Caco-2 (cell line): ENCODE measurements around the gene FBXW4. TPM values are rescaled to one million over a fixed set of nuclear protein-coding genes. Genes with fewer than 3 reads are reported as not detected.

Experiments used
- BruUV-seq: library from RNA; stranded (reverse); fragments of 400-500 nt; replicated peaks from 2 replicates; lab custom pipeline; 2021; lab: Mats Ljungman, UMichigan
- CTCF ChIA-PET: fragments of 300-600 bp; sonication (Branson Sonifier 250); formaldehyde crosslinking; loops from one replicate; lab custom pipeline; 2022; ENCODE audit warnings: antibody characterized with exemption; lab: Charles Lee
- POLR2A ChIA-PET: fragments of 300-600 bp; sonication (Branson Sonifier 250); formaldehyde crosslinking; loops from one replicate; lab custom pipeline; 2022; ENCODE audit warnings: antibody characterized with exemption; lab: Charles Lee
- DNase-seq, 2 experiments: peaks; one replicate each; pipeline versions ENCODE4 v3.0.0 to v3.0.0-alpha.2; 2020 to 2022
- H3K27me3 ChIP-seq: replicated peaks from 2 replicates; pipeline ENCODE4 v1.6.0; 2011; ENCODE audit warnings: low read length; ENCODE audit not compliant: control insufficient read depth, insufficient read depth
- H3K36me3 ChIP-seq: 2 replicates; pipeline ENCODE4 v1.5.1; 2011; ENCODE audit warnings: low read length; ENCODE audit not compliant: control insufficient read depth, insufficient read depth
- H3K4me1 ChIP-seq: fragments of 250-450 bp; sonication (Bioruptor Pico); 2 replicates; pipeline ENCODE4 v1.5.1; 2020; ENCODE audit warnings: mild to moderate bottlenecking
- H3K4me3 ChIP-seq: 2 replicates; pipeline ENCODE4 v1.5.1; 2011; ENCODE audit warnings: low read depth, mild to moderate bottlenecking, control low read depth, low read length
- H3K9me3 ChIP-seq: fragments of 250-450 bp; sonication (Bioruptor Pico); 2 replicates; pipeline ENCODE4 v1.5.1; 2020; ENCODE audit warnings: mild to moderate bottlenecking, moderate library complexity
- H3K27ac Mint-ChIP-seq: one replicate; pipeline ENCODE4 v1.8.0; 2022; ENCODE audit warnings: mixed read lengths; ENCODE audit not compliant: unreplicated experiment
- H3K27me3 Mint-ChIP-seq: one replicate; pipeline ENCODE4 v1.8.0; 2022; ENCODE audit warnings: mixed read lengths; ENCODE audit not compliant: insufficient read depth, unreplicated experiment
- H3K36me3 Mint-ChIP-seq: one replicate; pipeline ENCODE4 v1.8.0; 2022; ENCODE audit warnings: mild to moderate bottlenecking, mixed read lengths; ENCODE audit not compliant: insufficient read depth, unreplicated experiment
- H3K4me1 Mint-ChIP-seq: one replicate; pipeline ENCODE4 v1.8.0; 2022; ENCODE audit warnings: low read depth, mixed read lengths; ENCODE audit not compliant: unreplicated experiment
- H3K4me3 Mint-ChIP-seq: one replicate; pipeline ENCODE4 v1.8.0; 2022; ENCODE audit warnings: mild to moderate bottlenecking, moderate library complexity, mixed read lengths; ENCODE audit not compliant: unreplicated experiment
- H3K9me3 Mint-ChIP-seq: one replicate; pipeline ENCODE4 v1.8.0; 2022; ENCODE audit warnings: mixed read lengths; ENCODE audit not compliant: unreplicated experiment
- intact Hi-C: fragments of 100-400 bp; cut with micrococcal nuclease; formaldehyde crosslinking; loops from one replicate; pipeline ENCODE4 v1.10.0; 2022; ENCODE audit not compliant: unreplicated experiment
- total RNA-seq: library from RNA; stranded (reverse); gene quantifications from 2 replicates; pipeline ENCODE4 v1.2.3, GENCODE V29; 2022
- TF ChIP-seq, protein P1 (sequence below), 2 experiments: fragments of 200-600 bp in 1 of 2; IDR thresholded peaks; 1 replicate in 1 of 2; 2 replicates in 1 of 2; pipeline versions ENCODE4 v1.5.1 to v1.8.0; 2011 to 2022; ENCODE audit warnings: antibody characterized with exemption in 1 of 2, control low read depth in 1 of 2, inconsistent platforms in 1 of 2, low read depth in 1 of 2, low read length in 1 of 2, mild to moderate bottlenecking in 1 of 2, moderate library complexity in 1 of 2; ENCODE audit not compliant: insufficient read depth in 1 of 2, severe bottlenecking in 1 of 2, unreplicated experiment in 1 of 2

FBXW4 gene
- total RNA-seq, 1 experiment from 2014 or later = 44.0 TPM

GRCh38 chr10:101672536-101672935 lies 22.4 kb downstream of the FBXW4 start:
- ChIA-PET POLR2A (no interaction called here), CTCF (no interaction called here)
- Mint-ChIP-seq H3K4me1 (peaks cover 6% of the 10 kb centered on the region), H3K27ac (no peak overlapping the region), H3K27me3 (no peaks in the 10 kb centered on the region), H3K36me3 (peaks cover 5% of the 10 kb centered on the region), H3K9me3 (peaks cover 13% of the 10 kb centered on the region), H3K4me3 (no peak overlapping the region)
- intact Hi-C loops = no loop called here
- no peaks in the 10 kb centered on the region for H3K27me3 ChIP-seq
- DNase-seq = no peak
- H3K9me3 ChIP-seq = 0 out of 2 replicates have a peak, but pooled peaks cover 4% of the 10 kb centered on the region
- no TSS peak for BruUV-seq
- TF ChIP-seq, protein P1, sequence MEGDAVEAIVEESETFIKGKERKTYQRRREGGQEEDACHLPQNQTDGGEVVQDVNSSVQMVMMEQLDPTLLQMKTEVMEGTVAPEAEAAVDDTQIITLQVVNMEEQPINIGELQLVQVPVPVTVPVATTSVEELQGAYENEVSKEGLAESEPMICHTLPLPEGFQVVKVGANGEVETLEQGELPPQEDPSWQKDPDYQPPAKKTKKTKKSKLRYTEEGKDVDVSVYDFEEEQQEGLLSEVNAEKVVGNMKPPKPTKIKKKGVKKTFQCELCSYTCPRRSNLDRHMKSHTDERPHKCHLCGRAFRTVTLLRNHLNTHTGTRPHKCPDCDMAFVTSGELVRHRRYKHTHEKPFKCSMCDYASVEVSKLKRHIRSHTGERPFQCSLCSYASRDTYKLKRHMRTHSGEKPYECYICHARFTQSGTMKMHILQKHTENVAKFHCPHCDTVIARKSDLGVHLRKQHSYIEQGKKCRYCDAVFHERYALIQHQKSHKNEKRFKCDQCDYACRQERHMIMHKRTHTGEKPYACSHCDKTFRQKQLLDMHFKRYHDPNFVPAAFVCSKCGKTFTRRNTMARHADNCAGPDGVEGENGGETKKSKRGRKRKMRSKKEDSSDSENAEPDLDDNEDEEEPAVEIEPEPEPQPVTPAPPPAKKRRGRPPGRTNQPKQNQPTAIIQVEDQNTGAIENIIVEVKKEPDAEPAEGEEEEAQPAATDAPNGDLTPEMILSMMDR (IDR thresholded peaks at IDR 0.05; ENCODE audit: insufficient read depth in 1 of 2, low read depth in 1 of 2, low read length in 1 of 2, severe bottlenecking in 1 of 2, unreplicated experiment in 1 of 2) = no peak
- no peaks in the 10 kb centered on the region for H3K4me1 ChIP-seq
- no peaks in the 10 kb centered on the region for H3K36me3 ChIP-seq
- no peak overlapping the region for H3K4me3 ChIP-seq

DNA sequence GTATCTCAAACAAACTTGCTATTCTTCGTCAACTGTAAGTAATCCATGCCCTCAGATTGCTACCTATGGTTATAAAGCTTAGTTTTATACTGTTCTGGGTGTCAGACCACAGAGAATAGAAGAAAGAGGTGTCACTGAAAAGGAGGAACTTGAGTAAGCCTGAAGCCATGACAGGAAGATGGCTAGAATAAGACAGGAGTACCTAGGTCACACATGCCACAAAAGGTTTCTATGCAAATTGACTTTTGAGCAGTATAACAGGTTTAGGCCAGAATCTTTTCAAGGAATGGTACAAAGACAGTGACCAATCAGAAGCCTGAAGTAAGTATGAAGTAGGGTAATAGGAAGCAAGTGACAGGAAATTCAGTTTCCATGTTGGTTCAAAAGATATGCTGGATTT lies 23.5 kb downstream of the FBXW4 start:
- Histone ChIP-seq H3K9me3 (no peaks in the 10 kb centered on the region), H3K4me3 (no peak overlapping the region), H3K27me3 (no peaks in the 10 kb centered on the region), H3K4me1 (no peaks in the 10 kb centered on the region), H3K36me3 (no peaks in the 10 kb centered on the region)
- Mint-ChIP-seq H3K36me3 (peaks cover 4% of the 10 kb centered on the region), H3K4me3 (no peak overlapping the region), H3K4me1 (peaks cover 6% of the 10 kb centered on the region), H3K27ac (no peak overlapping the region), H3K27me3 (no peaks in the 10 kb centered on the region), H3K9me3 (peaks cover 2% of the 10 kb centered on the region)
- no peak for DNase-seq
- POLR2A ChIA-PET = no interaction called here
- intact Hi-C loops = no loop called here
- TF ChIP-seq, protein P1 (IDR thresholded peaks at IDR 0.05; ENCODE audit: insufficient read depth in 1 of 2, low read depth in 1 of 2, low read length in 1 of 2, severe bottlenecking in 1 of 2, unreplicated experiment in 1 of 2) = no peak
- no TSS peak for BruUV-seq
- CTCF ChIA-PET = no interaction called here

DNA sequence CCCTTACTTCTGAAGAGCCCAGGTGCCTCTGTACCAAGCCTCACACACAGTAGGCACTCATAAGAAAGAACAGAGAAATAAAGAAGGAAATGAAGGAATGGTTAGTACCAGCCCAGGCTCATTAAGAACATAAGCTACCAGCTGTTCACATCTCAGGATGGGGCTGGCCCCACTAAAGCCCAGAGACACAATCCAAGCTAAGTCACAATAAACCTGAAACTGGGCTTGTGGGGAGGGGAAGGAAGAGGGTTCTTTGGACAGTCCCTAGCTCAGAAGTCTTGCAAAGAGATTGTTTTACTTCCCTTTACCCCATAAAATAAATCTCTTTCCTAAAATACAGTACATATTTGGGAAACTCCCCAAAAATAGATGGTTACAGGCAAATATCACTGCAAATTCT lies 24.3 kb downstream of the FBXW4 start:
- no TSS peak for BruUV-seq
- POLR2A ChIA-PET = no interaction called here
- TF ChIP-seq, protein P1 (IDR thresholded peaks at IDR 0.05; ENCODE audit: insufficient read depth in 1 of 2, low read depth in 1 of 2, low read length in 1 of 2, severe bottlenecking in 1 of 2, unreplicated experiment in 1 of 2) = no peak
- no peaks in the 10 kb centered on the region for H3K36me3 Mint-ChIP-seq
- H3K9me3 ChIP-seq = no peaks in the 10 kb centered on the region
- DNase-seq = no peak
- CTCF ChIA-PET = interaction anchor here (0.6 kb wide), 1 partner anchor 51 kb away, joined by 4 read pairs; no protein-coding TSS in a partner anchor
- H3K4me1 Mint-ChIP-seq = peaks cover 6% of the 10 kb centered on the region
- intact Hi-C loops = no loop called here
- H3K4me3 ChIP-seq = no peak overlapping the region
- no peaks in the 10 kb centered on the region for H3K9me3 Mint-ChIP-seq
- no peaks in the 10 kb centered on the region for H3K27me3 Mint-ChIP-seq
- H3K36me3 ChIP-seq = no peaks in the 10 kb centered on the region
- H3K4me3 Mint-ChIP-seq = no peak overlapping the region
- no peaks in the 10 kb centered on the region for H3K27me3 ChIP-seq
- H3K27ac Mint-ChIP-seq = no peak overlapping the region
- H3K4me1 ChIP-seq = no peaks in the 10 kb centered on the region
